Measurements from ENCODE around the gene PRKAR1B.

- no peak for TF ChIP-seq CTCF (IDR thresholded peaks at IDR 0.05; ENCODE audit: insufficient read depth, low read depth, low read length)
- no peak for TF ChIP-seq EZH2 (IDR thresholded peaks at IDR 0.05; ENCODE audit: insufficient read depth, low read length)
Observed at GRCh38 chr7:528451-528850, 198.6 kb downstream of the PRKAR1B start.

Measured in astrocyte (in vitro differentiated cells and primary cell).